GM12801 (cell line): ENCODE measurements around the gene TUBGCP6.

Experiments used
- TF ChIP-seq, protein P1 (sequence below): IDR thresholded peaks from one replicate; pipeline ENCODE4 v1.5.1; 2011; ENCODE audit warnings: control low read depth; ENCODE audit not compliant: insufficient read length; ENCODE audit errors: extremely low read depth

TUBGCP6 gene, protein sequence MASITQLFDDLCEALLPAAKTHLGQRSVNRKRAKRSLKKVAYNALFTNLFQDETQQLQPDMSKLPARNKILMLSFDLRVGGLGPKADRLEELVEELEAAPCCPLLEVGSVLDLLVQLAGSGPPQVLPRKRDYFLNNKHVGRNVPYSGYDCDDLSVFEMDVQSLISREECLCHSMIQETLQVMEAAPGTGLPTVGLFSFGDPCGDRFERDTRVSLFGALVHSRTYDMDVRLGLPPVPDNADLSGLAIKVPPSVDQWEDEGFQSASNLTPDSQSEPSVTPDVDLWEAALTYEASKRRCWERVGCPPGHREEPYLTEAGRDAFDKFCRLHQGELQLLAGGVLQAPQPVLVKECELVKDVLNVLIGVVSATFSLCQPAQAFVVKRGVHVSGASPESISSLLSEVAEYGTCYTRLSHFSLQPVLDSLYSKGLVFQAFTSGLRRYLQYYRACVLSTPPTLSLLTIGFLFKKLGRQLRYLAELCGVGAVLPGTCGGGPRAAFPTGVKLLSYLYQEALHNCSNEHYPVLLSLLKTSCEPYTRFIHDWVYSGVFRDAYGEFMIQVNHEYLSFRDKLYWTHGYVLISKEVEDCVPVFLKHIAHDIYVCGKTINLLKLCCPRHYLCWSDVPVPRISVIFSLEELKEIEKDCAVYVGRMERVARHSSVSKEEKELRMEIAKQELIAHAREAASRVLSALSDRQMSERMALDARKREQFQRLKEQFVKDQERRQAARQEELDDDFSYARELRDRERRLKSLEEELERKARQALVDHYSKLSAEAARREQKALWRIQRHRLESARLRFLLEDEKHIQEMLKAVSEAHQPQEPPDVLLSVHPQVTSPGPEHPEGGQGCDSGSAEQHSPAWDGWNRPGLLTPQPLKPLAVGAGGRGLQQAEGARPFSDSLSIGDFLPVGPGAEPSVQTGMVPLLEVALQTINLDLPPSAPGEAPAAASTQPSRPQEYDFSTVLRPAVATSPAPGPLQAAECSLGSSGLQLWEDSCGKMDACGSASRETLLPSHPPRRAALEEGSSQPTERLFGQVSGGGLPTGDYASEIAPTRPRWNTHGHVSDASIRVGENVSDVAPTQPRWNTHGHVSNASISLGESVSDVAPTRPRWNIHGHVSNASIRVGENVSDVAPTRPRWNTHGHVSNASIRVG (N-terminal part only)

DNA sequence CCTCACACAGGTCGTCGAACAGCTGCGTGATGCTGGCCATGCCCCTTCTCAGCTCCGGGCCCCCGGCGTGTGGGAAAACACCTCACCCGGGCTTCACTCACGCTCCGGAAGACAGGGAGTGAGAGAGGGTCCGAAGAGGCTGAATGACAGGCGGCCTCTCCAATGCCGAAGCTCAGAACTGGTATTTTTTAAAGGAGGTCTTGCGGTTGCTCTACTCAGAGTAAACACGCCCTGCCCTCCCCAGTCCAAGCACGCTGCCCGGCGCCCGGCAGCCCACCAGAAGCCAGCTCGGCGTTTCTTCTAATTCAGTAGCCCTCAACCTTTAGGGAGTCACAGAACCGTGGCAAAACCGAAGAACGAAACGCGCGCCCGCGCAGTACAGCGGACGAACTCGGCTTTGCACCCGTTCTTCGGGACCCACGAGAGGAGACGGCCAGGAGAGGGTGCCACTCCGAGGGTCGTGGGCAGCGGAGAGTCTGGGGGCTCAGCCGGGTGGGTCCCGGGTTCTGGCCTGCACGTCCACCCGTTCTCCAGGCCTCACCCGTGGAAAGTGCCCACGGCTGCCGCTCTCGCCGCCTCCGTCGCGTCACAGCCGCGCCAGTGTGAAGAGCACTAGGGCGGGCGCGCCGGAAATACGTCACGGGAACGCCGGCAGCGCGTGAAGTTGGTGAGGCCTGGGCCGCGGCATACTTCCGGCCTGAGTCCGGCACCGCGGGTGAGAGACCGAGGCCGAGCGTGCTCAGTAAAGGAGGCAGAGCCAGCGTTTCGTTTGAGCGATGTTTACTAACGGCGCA is at the start of gene TUBGCP6:
Gene TUBGCP6 (minus strand): TSS at position 604 of the 794 bp plus-strand sequence. CDS start 564 bp downstream, at position 40.
- TF ChIP-seq, protein P1, sequence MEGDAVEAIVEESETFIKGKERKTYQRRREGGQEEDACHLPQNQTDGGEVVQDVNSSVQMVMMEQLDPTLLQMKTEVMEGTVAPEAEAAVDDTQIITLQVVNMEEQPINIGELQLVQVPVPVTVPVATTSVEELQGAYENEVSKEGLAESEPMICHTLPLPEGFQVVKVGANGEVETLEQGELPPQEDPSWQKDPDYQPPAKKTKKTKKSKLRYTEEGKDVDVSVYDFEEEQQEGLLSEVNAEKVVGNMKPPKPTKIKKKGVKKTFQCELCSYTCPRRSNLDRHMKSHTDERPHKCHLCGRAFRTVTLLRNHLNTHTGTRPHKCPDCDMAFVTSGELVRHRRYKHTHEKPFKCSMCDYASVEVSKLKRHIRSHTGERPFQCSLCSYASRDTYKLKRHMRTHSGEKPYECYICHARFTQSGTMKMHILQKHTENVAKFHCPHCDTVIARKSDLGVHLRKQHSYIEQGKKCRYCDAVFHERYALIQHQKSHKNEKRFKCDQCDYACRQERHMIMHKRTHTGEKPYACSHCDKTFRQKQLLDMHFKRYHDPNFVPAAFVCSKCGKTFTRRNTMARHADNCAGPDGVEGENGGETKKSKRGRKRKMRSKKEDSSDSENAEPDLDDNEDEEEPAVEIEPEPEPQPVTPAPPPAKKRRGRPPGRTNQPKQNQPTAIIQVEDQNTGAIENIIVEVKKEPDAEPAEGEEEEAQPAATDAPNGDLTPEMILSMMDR, result no peak

GRCh38 chr22:50294319-50294656 is 49.5 kb upstream of the TUBGCP6 start:
- TF ChIP-seq, protein P1, result no peak

DNA sequence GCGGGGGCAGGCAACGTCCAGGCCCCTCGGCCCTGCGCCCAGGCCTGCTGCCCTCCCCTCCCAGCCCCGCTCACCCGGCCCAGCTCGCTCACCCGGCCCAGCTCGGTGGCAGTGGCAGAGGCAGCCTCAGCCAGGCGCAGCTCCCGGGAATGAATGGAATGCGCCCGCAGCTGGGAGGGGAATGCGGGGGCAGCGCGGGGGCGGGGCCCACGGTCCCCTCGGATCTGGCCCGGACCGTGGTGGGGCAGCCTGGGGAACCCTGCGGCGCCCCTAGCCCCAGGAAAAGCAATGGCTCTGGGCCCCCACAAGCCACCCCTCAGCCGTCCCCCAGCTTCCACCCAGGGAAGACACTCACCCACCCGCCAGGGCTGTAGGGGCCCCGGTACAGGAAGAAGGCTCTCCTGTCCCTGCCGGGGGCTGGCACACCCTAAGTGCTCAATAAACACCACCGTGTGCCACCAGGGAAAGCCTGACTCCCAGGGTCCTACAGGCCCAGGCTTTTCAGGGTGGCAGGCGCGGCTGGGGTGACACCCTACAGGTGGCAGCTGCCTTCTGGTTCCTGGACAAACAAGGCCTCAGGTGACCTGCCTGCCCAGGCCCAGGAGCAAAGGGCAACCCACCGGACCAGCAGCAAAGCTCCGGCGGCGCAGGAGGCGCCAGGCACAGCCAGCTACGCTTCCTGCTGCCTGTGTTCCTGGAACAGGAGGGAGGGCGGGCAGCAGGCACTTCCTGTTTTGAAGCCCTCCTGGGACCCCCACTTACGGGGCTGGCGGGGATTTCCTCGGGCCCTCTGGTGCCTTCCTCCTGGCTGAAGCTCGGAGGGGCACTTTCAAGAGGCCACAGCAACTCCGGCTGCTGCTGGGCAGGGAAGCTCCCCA is 48.9 kb upstream of the TUBGCP6 start:
- TF ChIP-seq, protein P1, result no peak

DNA sequence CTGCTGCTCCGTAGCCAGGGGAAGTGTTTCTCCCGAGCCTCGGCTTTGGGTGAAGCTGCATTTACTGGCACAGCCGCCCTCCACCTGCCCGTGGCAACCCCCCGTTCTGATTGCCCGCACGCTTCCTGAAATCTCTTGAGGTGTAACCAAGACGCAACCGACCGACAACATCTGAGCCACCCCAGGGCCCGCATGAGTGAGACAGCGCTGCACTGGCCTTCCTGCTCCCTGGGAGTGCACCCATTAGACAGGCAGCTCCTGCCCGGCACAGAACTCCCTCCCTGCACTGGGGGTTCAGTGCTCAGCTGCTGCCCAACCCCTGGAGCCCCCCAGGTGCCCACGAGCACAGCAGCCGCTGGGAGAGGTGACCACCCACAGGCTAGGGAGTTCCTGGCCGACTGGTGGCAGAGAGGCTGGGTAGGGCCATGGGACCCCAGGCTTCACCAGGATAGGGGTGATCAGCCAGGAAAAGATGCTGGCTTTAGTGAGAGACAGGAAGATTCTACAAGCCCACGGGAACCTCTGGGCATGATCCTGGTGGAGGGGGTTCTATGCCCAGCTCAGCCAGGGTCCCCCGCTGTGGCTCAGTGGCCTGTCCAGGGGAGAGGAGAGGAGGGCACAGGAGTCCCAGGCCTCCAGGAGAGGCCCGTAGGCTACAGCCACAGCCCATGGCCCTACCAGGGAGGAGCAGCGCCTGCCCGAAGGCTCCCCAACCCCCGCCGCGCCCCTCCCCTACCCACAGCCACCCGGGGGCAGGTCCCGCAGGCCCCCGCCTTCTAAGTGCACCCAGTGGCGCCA is 48.0 kb upstream of the TUBGCP6 start:
- TF ChIP-seq, protein P1, result no peak

- TF ChIP-seq, protein P1, result no peak
Observed at GRCh38 chr22:50289942-50290630, 45.3 kb upstream of the TUBGCP6 start.
